Activated naive CD4-positive, alpha-beta T cell treated with anti-CD3 and anti-CD28 coated beads, Interleukin-2, amount 10 ng/mL, durations not matched to agents 7 days and 5 days (primary cell): ENCODE data around the gene OTUB1.

Source experiments
- CTCF ChIA-PET: fragments of 350-600 bp; sonication (Branson Sonifier 250); formaldehyde crosslinking; loops from one replicate; lab custom pipeline; 2021; ENCODE audit warnings: antibody characterized with exemption; lab: Charles Lee
- DNase-seq: peaks from one replicate; pipeline ENCODE4 v3.0.0-alpha.2; 2020
- H3K27ac Mint-ChIP-seq: one replicate; pipeline ENCODE4 v1.8.0; 2021; ENCODE audit warnings: mild to moderate bottlenecking, moderate library complexity, mixed read lengths
- H3K27me3 Mint-ChIP-seq: one replicate; pipeline ENCODE4 v1.8.0; 2021; ENCODE audit warnings: mild to moderate bottlenecking, mixed read lengths
- H3K36me3 Mint-ChIP-seq: one replicate; pipeline ENCODE4 v1.8.0; 2021; ENCODE audit warnings: mixed read lengths
- H3K4me1 Mint-ChIP-seq: one replicate; pipeline ENCODE4 v1.8.0; 2021; ENCODE audit warnings: mixed read lengths
- H3K4me3 Mint-ChIP-seq: one replicate; pipeline ENCODE4 v1.8.0; 2021; ENCODE audit warnings: mild to moderate bottlenecking, moderate library complexity, mixed read lengths
- H3K9me3 Mint-ChIP-seq: one replicate; pipeline ENCODE4 v1.8.0; 2021; ENCODE audit warnings: mixed read lengths

OTUB1 gene, protein sequence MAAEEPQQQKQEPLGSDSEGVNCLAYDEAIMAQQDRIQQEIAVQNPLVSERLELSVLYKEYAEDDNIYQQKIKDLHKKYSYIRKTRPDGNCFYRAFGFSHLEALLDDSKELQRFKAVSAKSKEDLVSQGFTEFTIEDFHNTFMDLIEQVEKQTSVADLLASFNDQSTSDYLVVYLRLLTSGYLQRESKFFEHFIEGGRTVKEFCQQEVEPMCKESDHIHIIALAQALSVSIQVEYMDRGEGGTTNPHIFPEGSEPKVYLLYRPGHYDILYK

GRCh38 chr11:63986156-63986931 is at the start of gene OTUB1:
Gene OTUB1, plus strand, starts transcription at chr11:63986438. Its CDS starts 19 bp downstream, at chr11:63986457.
- CTCF ChIA-PET, result interaction anchor here (1.5 kb wide), 1 partner anchor 149 kb away, joined by 3 read pairs; no protein-coding TSS in a partner anchor
- H3K27ac Mint-ChIP-seq, result peak within 1 kb of the TSS; percentile 97
- H3K9me3 Mint-ChIP-seq, result no peaks in the 10 kb centered on the region
- H3K27me3 Mint-ChIP-seq, result no peaks in the 10 kb centered on the region
- peaks cover 41% of the 10 kb centered on the region for H3K4me1 Mint-ChIP-seq
- peak within 1 kb of the TSS; percentile 99 for H3K4me3 Mint-ChIP-seq
- peaks cover 32% of the 10 kb centered on the region for H3K36me3 Mint-ChIP-seq
- peak; percentile 94 for DNase-seq

- peaks cover 6% of the 10 kb centered on the region for H3K36me3 Mint-ChIP-seq
- peak; percentile 56 for DNase-seq
- H3K27me3 Mint-ChIP-seq, result peaks cover 12% of the 10 kb centered on the region
- peak overlapping the region; percentile 83 for H3K4me3 Mint-ChIP-seq
- peak overlapping the region; percentile 81 for H3K27ac Mint-ChIP-seq
- peaks cover 31% of the 10 kb centered on the region for H3K4me1 Mint-ChIP-seq
- H3K9me3 Mint-ChIP-seq, result no peaks in the 10 kb centered on the region
- CTCF ChIA-PET, result interaction anchor here (0.9 kb wide), 1 partner anchor 101 kb away, joined by 4 read pairs; no protein-coding TSS in a partner anchor
These were observed 48.3 kb upstream of the OTUB1 start for GRCh38 chr11:63937713-63938478.

- H3K36me3 Mint-ChIP-seq, result peaks cover 6% of the 10 kb centered on the region
- peaks cover 9% of the 10 kb centered on the region for H3K27me3 Mint-ChIP-seq
- H3K9me3 Mint-ChIP-seq, result no peaks in the 10 kb centered on the region
- DNase-seq, result peak; percentile 94
- peak within 1 kb of the TSS; percentile 84 for H3K27ac Mint-ChIP-seq
- H3K4me1 Mint-ChIP-seq, result peaks cover 37% of the 10 kb centered on the region
- CTCF ChIA-PET, result interaction anchor here (1.0 kb wide), 1 partner anchor 101 kb away, joined by 4 read pairs; no protein-coding TSS in a partner anchor
- peak within 1 kb of the TSS; percentile 83 for H3K4me3 Mint-ChIP-seq
These were observed 47.5 kb upstream of the OTUB1 start, which contains the start of gene NAA40 for GRCh38 chr11:63938479-63939396. Gene NAA40, plus strand, starts transcription at chr11:63939002. Its CDS starts 95 bp downstream, at chr11:63939097.

DNA sequence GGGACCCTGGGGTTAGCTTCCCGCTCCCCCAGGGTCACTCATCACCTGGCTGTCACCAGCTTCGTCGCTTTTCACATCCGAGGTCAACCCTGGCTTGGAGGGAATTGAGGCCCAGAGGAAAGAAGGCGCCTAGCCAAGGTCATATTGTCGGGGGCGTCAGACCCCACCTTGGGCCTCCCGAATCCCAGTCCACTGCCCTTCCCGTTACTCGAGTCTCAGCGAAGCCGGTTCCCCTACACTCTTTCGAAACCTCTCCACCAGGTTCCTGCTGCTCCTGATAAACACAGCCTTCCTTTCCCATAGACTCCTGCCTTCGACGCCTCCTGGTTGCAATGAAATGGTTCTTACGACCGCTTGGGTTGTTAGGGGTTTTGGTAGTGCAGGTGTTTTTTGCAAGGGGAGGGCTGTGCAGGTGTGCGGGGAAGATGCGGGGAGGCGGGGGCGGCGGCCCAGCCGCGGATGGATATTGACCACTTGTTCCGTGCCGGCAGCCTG is 46.8 kb upstream of the OTUB1 start:
- no peak for DNase-seq

GRCh38 chr11:63940786-63941185 is 45.5 kb upstream of the OTUB1 start:
- H3K4me1 Mint-ChIP-seq, result peaks cover 44% of the 10 kb centered on the region
- CTCF ChIA-PET, result interaction anchor here (8.0 kb wide), 1 partner anchor 105 kb away, joined by 150 read pairs; the partner anchor contains the start of gene MARK2

More for the DNA sequence above, 46.8 kb upstream of the OTUB1 start:
- Mint-ChIP-seq H3K27me3 (peaks cover 9% of the 10 kb centered on the region), H3K36me3 (peaks cover 6% of the 10 kb centered on the region), H3K27ac (peak overlapping the region; percentile 84), H3K4me1 (peaks cover 43% of the 10 kb centered on the region), H3K9me3 (no peaks in the 10 kb centered on the region), H3K4me3 (peak overlapping the region; percentile 83)
- CTCF ChIA-PET, result interaction anchor here (1.0 kb wide), 1 partner anchor 102 kb away, joined by 4 read pairs; no protein-coding TSS in a partner anchor

GRCh38 chr11:63941901-63942300 is 44.3 kb upstream of the OTUB1 start:
- no peak for DNase-seq
- CTCF ChIA-PET, result interaction anchor here (0.6 to 8.0 kb wide), 2 partner anchors 106 to 281 kb away, joined by 5 to 150 read pairs; partner anchors contain the start of gene MARK2
- H3K27me3 Mint-ChIP-seq, result no peaks in the 10 kb centered on the region
- peaks cover 8% of the 10 kb centered on the region for H3K36me3 Mint-ChIP-seq
- no peak overlapping the region for H3K4me3 Mint-ChIP-seq
- H3K27ac Mint-ChIP-seq, result no peak overlapping the region
- no peaks in the 10 kb centered on the region for H3K9me3 Mint-ChIP-seq
- peaks cover 45% of the 10 kb centered on the region for H3K4me1 Mint-ChIP-seq

More at GRCh38 chr11:63940786-63941185, 45.5 kb upstream of the OTUB1 start:
- Mint-ChIP-seq H3K36me3 (peaks cover 6% of the 10 kb centered on the region), H3K27me3 (peaks cover 4% of the 10 kb centered on the region), H3K4me3 (peak overlapping the region; percentile 83), H3K27ac (no peak overlapping the region), H3K9me3 (no peaks in the 10 kb centered on the region)
- no peak for DNase-seq

- Mint-ChIP-seq H3K4me3 (no peak overlapping the region), H3K4me1 (peaks cover 41% of the 10 kb centered on the region), H3K27me3 (no peaks in the 10 kb centered on the region), H3K9me3 (no peaks in the 10 kb centered on the region), H3K36me3 (peaks cover 8% of the 10 kb centered on the region), H3K27ac (no peak overlapping the region)
- DNase-seq, result no peak
- CTCF ChIA-PET, result interaction anchor here (8.0 kb wide), 1 partner anchor 107 kb away, joined by 150 read pairs; the partner anchor contains the start of gene MARK2
These were observed 43.4 kb upstream of the OTUB1 start for GRCh38 chr11:63942803-63943202.

DNA sequence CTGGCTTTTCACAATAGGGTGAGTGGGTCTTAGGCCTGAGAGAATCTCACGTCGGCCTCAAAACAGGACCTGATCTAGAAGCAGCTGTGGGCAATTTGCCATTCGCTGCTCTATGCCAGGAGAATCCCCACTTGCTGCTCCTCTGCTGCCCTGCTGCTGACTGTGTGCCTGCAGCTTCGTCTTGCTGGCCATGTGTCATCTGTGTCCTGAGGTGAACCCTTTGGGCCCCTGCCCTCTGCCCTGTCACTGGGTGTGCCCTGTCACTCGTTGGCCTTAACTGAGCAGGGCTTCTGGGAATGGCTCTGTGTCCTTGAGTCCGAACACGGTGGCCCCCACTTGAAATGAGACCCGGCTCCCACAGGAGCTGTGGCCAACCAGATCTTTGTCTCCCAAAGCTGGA is 41.3 kb upstream of the OTUB1 start:
- Mint-ChIP-seq H3K36me3 (peaks cover 7% of the 10 kb centered on the region), H3K27ac (no peak overlapping the region), H3K27me3 (no peaks in the 10 kb centered on the region), H3K4me3 (no peak overlapping the region), H3K9me3 (no peaks in the 10 kb centered on the region), H3K4me1 (peaks cover 29% of the 10 kb centered on the region)
- CTCF ChIA-PET, result interaction anchor here (0.7 to 8.0 kb wide), 13 partner anchors 15 to 464 kb away, joined by 3 to 150 read pairs (median 4); partner anchors contain the start of genes MARK2, RCOR2 and ZFTA
- DNase-seq, result no peak

DNA sequence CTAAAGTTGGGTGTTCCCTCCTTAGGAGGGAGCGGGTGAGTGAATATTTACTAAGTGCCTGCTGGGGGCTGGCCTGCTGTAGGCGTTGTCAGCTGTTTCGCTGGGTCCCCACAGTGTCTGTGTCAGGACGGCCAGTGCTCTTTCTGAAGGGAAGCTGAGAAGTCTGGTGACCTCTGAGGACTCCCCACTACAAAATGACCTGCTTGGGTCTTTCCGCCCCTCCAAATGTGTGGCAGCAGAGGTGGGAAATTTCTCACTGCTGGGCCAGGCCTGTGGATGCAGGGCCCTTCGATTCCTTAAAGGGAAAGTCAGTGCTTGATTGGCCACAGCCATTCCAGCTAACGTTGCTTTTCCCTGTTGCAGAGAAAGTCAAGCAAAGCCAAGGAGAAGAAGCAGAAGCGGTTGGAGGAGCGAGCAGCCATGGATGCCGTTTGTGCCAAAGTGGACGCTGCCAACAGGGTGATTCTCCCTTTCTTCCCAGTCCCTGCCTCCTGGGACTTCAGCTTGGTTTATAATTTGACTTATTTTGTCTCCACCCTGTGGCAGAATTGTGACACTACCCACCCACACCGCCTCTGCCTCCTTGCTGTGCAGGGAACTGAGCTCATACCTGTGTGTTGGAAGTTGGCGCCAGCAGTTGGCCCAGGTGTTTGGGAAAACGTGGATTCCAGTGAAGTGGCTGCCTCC is 40.6 kb upstream of the OTUB1 start:
- Mint-ChIP-seq H3K4me1 (peaks cover 26% of the 10 kb centered on the region), H3K36me3 (peaks cover 6% of the 10 kb centered on the region), H3K27me3 (no peaks in the 10 kb centered on the region), H3K27ac (no peak overlapping the region), H3K4me3 (no peak overlapping the region), H3K9me3 (no peaks in the 10 kb centered on the region)
- CTCF ChIA-PET, result interaction anchor here (0.6 to 8.0 kb wide), 20 partner anchors 12 to 465 kb away, joined by 3 to 150 read pairs (median 3); partner anchors contain the start of genes COX8A, MARK2 and ZFTA
- DNase-seq, result peak; percentile 68

DNA sequence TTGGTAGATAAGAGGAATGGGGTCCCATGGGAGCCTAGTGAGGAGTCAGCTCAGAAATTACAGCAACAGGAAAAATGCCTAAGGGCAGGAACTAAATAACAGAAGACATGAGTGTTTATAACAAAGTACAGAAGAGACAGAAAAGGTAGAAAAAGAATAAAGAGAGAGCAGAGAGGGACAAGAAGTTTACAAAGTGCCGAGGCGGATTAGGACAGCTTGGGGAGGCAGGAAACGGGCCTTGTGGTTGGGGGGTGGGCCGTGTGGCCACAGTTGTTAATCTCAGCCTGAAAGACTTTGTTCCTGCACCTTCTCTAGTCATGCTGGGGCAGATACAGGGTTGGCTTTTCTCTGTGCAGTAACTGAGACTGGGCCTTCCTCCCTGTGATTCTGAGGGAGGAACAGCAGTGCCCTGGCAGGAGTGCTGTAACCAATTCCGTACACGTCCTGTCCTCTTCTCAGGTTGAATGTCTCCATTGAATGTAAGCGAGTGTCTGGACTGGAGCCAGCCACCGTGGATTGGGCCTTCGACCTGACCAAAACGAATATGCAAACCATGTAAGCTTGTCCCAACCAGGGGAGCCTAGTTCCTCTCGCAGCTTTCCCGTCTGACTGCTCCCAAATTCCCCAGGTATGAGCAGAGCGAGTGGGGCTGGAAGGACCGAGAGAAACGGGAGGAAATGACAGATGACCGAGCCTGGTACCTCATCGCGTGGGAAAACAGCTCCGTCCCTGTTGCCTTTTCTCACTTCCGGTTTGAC is 34.3 kb upstream of the OTUB1 start:
- Mint-ChIP-seq H3K27me3 (no peaks in the 10 kb centered on the region), H3K36me3 (peaks cover 50% of the 10 kb centered on the region), H3K9me3 (no peaks in the 10 kb centered on the region), H3K4me3 (peak overlapping the region; percentile 44), H3K4me1 (peaks cover 33% of the 10 kb centered on the region), H3K27ac (peak overlapping the region; percentile 85)
- CTCF ChIA-PET, result interaction anchor here (1.0 to 4.7 kb wide), 9 partner anchors 8 to 183 kb away, joined by 3 to 23 read pairs (median 4); partner anchors contain the start of genes RCOR2 and ZFTA
- DNase-seq, result peak; percentile 76

GRCh38 chr11:63952570-63952969 is 33.7 kb upstream of the OTUB1 start:
- H3K27me3 Mint-ChIP-seq, result no peaks in the 10 kb centered on the region
- CTCF ChIA-PET, result interaction anchor here (1.1 to 4.7 kb wide), 4 partner anchors 9 to 184 kb away, joined by 4 to 23 read pairs (median 6); partner anchors contain the start of gene ZFTA
- peaks cover 53% of the 10 kb centered on the region for H3K36me3 Mint-ChIP-seq
- H3K9me3 Mint-ChIP-seq, result no peaks in the 10 kb centered on the region
- DNase-seq, result no peak
- H3K4me3 Mint-ChIP-seq, result peak overlapping the region; percentile 44
- peak overlapping the region; percentile 85 for H3K27ac Mint-ChIP-seq
- H3K4me1 Mint-ChIP-seq, result peaks cover 34% of the 10 kb centered on the region
